Measurements from ENCODE around the gene WDR53. TPM values are rescaled to one million over a fixed set of nuclear protein-coding genes. Genes with fewer than 3 reads are reported as not detected.

Gene WDR53
- total and polyA plus RNA-seq, 9 of the 15 experiments (the other 6 are each of a cell fraction or from before 2014, with no cell fraction given), result 13.0 to 34.5 (median 20.9) TPM

GRCh38 chr3:196528639-196529233, 39.6 kb downstream of the WDR53 start:
- FAIRE-seq (no peak), ATAC-seq (peak; percentile 98), DNase-seq (ENCODE audit: extremely low read depth in 1 of 4, low spot score in 3 of 4) (peak; percentile 88 to 90 (median 90))
- Histone ChIP-seq H3K27me3 (ENCODE audit: control insufficient read depth in 2 of 2, insufficient read depth in 2 of 2, low read length in 2 of 2) (no peaks in the 10 kb centered on the region), H3K27ac (ENCODE audit: extremely low read depth, low read depth, low read length) (peak overlapping the region; percentile 81), H4K20me1 (replicated peaks; ENCODE audit: control insufficient read depth, insufficient read depth, low read length) (no peaks in the 10 kb centered on the region), H2AFZ (ENCODE audit: low read depth, low read length) (peak overlapping the region; percentile 100), H3K9me3 (replicated peaks; ENCODE audit: control insufficient read depth, insufficient read depth, low read depth, low read length) (0 out of 2 replicates have a peak, but pooled peaks cover 3% of the 10 kb centered on the region), H3K4me2 (ENCODE audit: insufficient read depth, low read length) (peak overlapping the region; percentile 95), H3K4me3 (peak overlapping the region; percentile 53), H3K79me2 (ENCODE audit: control insufficient read depth, insufficient read depth, low read length) (no peaks in the 10 kb centered on the region), H3K9ac (ENCODE audit: insufficient read depth in 1 of 2, low read depth in 2 of 2, low read length in 2 of 2) (peak overlapping the region; percentile 85 to 95), H3K9me1 (ENCODE audit: control insufficient read depth, insufficient read depth, low read length) (no peaks in the 10 kb centered on the region), H3K36me3 (ENCODE audit: control insufficient read depth, insufficient read depth, low read length) (no peaks in the 10 kb centered on the region), H3K4me1 (replicated peaks in 1 of 2; ENCODE audit: control insufficient read depth in 2 of 2, insufficient read depth in 2 of 2, low read length in 2 of 2) (peaks cover 8 to 22% of the 10 kb centered on the region in 2 experiments; a peak in 4 of 5 replicates)
- WGBS (ENCODE audit: insufficient coverage, low coverage, missing lambda C conversion rate), result 3% methylated on average over 48 of the region's 52 CpGs
- CTCF ChIA-PET (ENCODE audit: low intra/inter-chr PET ratio), result interaction anchor here (1.7 kb wide), 1 partner anchor 156 kb away, joined by 6 read pairs; no protein-coding TSS in a partner anchor
- in situ Hi-C loops (cut with MboI), result no loop called here
- intact Hi-C loops (cut with micrococcal nuclease), result loop anchor here (1.0 to 10.0 kb wide), 4 partner anchors 39 to 656 kb away; partner anchors contain the start of genes FBXO45, NCBP2 and WDR53
- POLR2A ChIA-PET, result interaction anchor here (0.5 to 1.2 kb wide), 14 partner anchors 9 to 814 kb away, joined by 3 to 5 read pairs (median 3); partner anchors contain the start of genes FBXO45 and WDR53
- BruUV-seq (replicated peaks), result no TSS peak
- TF ChIP-seq NCOA6 (IDR thresholded peaks at IDR 0.05), result no peak
- no peak for TF ChIP-seq KAT8 (IDR thresholded peaks at IDR 0.05; ENCODE audit: low read depth)
- no peak for TF ChIP-seq ZFPM2 (CRISPR knock-in tag; IDR thresholded peaks at IDR 0.05)
- TF ChIP-seq TBL1XR1 (IDR thresholded peaks at IDR 0.05; ENCODE audit: low read length in 2 of 2), result no peak
- no peak for TF ChIP-seq ZNF695 (CRISPR knock-in tag; IDR thresholded peaks at IDR 0.05)
- TF ChIP-seq CBFB (CRISPR knock-in tag; IDR thresholded peaks at IDR 0.05), result no peak
- TF ChIP-seq ZFX (CRISPR knock-in tag; IDR thresholded peaks at IDR 0.05), result peak; percentile 80
- no peak for TF ChIP-seq NR0B1 (IDR thresholded peaks at IDR 0.05; ENCODE audit: partially characterized antibody)
- peak; percentile 42; the same call in 1 of the 2 replicates for TF ChIP-seq FOXP1 (CRISPR knock-in tag; IDR thresholded peaks at IDR 0.05)
- no peak for TF ChIP-seq ZNF699 (CRISPR knock-in tag; IDR thresholded peaks at IDR 0.05; ENCODE audit: insufficient replicate concordance)
- TF ChIP-seq ADNP (tag; IDR thresholded peaks at IDR 0.05), result no peak; the same call in 1 of the 2 replicates
- TF ChIP-seq FOXM1 (IDR thresholded peaks at IDR 0.05; ENCODE audit: low read depth), result no peak
- no peak for TF ChIP-seq FOXM1 (CRISPR knock-in tag; IDR thresholded peaks at IDR 0.05; ENCODE audit: low read depth)
- no peak for TF ChIP-seq ZNF24 (IDR thresholded peaks at IDR 0.05)
- no peak for TF ChIP-seq YBX1 (IDR thresholded peaks at IDR 0.05)
- peak; percentile 68 for TF ChIP-seq CXXC5 (CRISPR knock-in tag; IDR thresholded peaks at IDR 0.05)
- peak; percentile 80 for TF ChIP-seq GATAD2B (IDR thresholded peaks at IDR 0.05; ENCODE audit: borderline replicate concordance)
- no peak for TF ChIP-seq BRD9 (IDR thresholded peaks at IDR 0.05; ENCODE audit: low read depth, partially characterized antibody)
- TF ChIP-seq GATA2 (CRISPR knock-in tag; IDR thresholded peaks at IDR 0.05), result no peak
- no peak for TF ChIP-seq ZNF644 (tag; IDR thresholded peaks at IDR 0.05; ENCODE audit: low read depth)
- no peak for TF ChIP-seq ZNF586 (CRISPR knock-in tag; conservative IDR thresholded peaks at IDR 0.05)
- TF ChIP-seq CCAR2 (IDR thresholded peaks at IDR 0.05; ENCODE audit: low read depth, low read length), result no peak
- no peak for TF ChIP-seq SREBF1 (IDR thresholded peaks at IDR 0.05; ENCODE audit: borderline replicate concordance, low read depth, low read length)
- no peak for TF ChIP-seq MED1 (CRISPR knock-in tag; IDR thresholded peaks at IDR 0.05; ENCODE audit: borderline replicate concordance)
- no peak for TF ChIP-seq ETV1 (tag; conservative IDR thresholded peaks at IDR 0.05; ENCODE audit: low read depth)
- no peak for TF ChIP-seq CBFA2T3 (IDR thresholded peaks at IDR 0.05)
